HG03060 (cell line): ENCODE results near the gene NCOA3.
"Not testable (repeated sequence)": the region's sequence is repeated elsewhere in the genome, so short reads cannot be mapped to it uniquely, and the experiment has no call there.

Experiments used
- ATAC-seq: cut with Tn5 transposase; IDR thresholded peaks from one replicate; pipeline ENCODE4 v1.9.1; 2021; ENCODE audit warnings: low read depth, moderate number of reproducible peaks; ENCODE audit not compliant: unreplicated experiment

NCOA3 gene

DNA sequence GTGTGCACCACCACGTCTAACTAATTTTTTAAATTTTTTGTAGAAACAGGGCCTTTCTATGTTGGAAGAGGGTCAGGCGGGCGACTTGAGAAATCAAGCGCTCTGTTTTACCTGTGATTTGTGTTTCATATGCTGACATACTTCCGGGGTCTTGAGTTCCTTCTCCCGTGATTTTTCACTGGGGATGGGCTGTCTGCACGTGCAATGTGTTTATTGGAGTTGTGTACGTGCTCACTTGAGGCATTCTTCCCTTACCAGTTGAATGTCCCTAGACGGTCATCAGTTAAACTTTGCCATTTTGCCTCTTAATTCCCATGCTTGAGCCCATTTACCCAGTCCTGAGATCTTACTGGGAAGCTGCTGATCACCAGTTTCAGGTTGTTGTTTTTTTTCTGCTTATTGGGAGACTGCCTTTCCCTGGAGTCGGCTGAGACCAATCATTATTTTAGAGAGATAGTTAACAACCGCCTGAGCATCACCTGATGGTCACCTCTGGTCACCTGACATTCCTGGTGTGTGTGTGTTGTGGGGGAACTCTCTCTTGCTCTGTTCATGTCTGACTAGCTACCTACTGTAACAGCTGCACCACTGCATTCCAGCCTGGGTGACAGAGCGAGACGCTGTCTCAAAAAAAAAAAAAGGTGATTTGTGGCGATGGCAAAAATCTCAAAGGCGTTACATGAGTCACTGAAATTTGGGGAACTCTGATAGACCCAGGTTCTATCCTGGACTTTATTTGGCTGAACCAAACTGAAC is 34.8 kb upstream of the NCOA3 start:
- no peak for ATAC-seq

DNA sequence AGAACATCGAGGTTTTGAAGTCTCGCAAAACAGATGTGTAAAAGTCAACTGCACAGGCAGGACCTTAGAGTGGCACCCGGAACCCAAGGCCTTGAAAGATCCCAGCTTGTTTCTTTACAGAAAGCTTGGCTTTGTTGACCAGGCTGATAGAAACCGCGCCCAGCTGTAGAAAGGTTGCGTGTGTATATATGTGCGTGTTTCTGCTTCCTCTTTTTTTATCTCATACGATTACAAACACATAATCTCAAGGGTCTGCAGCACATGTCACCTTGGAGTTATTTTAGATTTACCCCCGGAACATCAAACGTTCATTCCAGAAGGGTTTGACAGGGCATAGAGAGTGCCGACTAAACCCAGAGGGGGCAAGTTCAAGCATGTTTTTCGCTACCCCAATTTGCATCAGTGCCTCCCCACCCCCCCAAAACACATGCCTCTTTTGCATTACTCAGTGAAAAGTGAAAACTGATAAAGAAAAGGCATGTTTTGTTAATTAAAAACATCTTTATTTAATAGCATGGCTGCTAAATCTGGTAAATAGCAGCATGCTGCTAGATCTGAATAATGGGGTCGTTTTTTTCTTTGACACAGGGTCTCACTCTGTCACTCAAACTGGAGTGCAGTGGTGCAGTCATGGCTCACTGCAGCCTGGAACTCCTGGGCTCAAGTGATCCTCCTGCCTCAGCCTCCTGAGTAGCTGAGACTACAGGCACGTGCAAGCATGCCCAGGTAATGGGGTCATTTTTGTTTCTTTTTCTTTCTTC is 33.2 kb upstream of the NCOA3 start:
- no peak for ATAC-seq

DNA sequence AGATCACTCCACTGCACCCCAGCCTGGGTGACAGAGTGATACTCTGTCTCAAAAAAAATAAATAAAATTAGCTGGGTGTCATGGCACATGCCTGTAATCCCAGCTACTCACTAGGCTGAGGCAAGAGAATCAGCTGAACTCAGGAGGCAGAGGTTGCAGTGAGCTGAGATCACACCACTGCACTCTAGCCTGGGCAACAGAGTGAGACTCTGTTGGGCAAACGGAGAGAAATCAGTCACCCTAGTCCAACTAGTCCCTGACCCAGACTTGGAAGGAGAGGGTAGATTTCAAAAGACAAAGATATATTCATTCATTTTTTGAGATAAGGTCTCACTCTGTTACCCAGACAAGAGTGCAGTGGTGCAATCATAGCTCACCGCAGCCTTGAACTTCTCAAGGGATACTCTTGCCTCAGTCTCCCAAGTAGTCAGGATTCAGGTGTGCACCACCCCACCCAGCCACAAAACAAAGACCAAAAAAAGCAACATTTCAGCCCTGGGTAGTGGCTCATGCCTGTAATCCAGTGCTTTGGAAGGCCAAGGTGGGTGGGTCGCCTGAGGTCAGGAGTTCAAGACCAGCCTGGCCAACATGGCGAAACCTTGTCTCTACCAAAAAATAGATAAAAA is 26.2 kb upstream of the NCOA3 start:
- no peak for ATAC-seq

DNA sequence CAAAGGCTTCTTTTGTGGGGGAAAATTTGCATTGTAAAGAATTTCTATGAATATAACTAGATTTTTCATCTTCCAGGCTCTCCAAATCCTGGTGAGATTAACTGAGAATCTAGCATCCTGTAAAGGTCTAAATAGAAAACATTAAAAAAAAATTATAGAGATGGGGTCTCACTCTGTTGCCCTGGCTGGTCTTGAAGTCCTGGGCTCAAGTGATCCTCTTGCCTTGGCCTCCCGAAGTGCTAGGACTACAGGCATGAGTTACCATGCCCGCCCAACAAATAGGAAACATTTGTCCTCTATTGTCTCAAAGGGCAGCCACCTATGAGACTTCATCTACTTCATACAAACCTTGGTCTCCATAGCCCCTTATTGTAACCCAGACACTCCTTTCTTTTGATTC is 25.2 kb upstream of the NCOA3 start:
- ATAC-seq: no peak

DNA sequence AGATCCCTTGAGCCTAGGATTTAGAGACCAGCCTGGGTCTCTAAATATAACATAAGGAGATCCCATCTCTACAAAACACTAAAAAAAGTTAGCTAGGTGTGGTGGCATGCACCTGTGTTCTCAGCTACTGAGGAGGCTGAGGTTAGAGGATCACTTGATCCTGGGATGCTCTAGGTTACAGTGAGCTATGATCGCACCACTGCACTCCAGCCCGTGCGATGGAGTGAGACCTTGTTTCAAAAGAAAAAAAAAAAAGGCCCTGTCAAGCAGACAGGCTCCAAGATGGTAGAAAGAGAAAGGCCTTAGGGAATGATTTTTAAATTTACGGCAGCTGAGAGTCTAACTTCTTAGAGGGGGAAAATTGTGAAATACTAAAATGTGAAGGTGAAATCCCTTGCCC is 22.6 kb upstream of the NCOA3 start:
- no peak for ATAC-seq

DNA sequence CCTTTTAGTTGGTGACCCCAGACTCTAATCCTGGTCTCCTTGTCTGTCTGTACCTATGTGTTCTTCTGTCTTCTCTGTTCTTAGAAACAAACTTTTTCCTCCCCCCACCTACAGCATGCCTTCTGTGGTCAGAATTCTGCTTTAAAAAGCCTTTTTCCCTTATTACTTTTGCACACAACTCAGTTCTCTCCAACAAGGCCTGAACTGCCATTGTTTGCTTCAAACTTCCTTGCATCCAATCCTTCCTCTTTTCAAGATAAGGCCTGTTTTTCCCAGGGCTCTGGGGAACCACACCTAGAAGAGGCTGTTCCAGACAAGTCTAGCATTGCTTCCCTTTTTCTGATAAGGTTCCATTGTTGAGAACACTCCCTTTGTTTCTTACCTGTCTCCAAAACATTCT is 22.2 kb upstream of the NCOA3 start:
- ATAC-seq: no peak

DNA sequence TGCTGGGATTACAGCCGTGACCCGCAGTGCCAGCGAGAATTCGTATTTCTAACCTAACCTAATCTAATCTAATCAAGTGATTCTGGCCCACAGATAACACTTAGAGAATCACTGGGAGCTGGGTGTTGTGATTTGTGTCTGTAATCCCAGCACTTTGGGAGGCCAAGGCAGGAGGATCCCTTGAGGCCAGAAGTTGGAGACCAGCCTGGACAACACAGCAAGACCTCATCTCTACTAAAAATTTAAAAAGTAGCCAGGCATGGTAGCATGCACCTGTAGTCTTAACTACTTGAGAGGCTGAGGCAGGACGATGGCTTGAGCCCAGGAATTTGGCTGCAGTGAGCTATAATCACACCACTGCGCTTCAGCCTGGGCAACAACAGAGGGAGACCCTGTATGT is 21.4 kb upstream of the NCOA3 start:
- ATAC-seq: no peak

DNA sequence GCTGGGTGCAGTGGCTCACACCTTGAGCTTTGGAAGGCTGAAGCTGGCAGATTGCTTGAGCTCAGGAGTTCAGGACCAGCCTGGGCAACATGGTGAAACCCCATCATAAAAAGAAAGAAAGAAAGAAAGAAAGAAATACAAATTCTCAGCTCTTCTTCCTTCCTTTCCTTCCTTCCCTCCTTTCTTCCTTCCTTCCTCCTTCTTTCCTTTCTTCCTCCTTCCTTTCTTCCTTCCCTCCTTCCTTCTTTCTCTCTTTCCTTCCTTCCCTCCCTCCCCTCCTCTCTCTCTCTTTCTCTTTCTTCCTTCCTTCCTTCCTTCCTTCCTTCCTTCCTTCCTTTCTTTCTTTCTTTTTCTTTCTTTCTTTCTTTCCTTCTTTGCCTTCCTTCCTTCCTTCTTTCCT is 21.0 kb upstream of the NCOA3 start:
- ATAC-seq: no peak

DNA sequence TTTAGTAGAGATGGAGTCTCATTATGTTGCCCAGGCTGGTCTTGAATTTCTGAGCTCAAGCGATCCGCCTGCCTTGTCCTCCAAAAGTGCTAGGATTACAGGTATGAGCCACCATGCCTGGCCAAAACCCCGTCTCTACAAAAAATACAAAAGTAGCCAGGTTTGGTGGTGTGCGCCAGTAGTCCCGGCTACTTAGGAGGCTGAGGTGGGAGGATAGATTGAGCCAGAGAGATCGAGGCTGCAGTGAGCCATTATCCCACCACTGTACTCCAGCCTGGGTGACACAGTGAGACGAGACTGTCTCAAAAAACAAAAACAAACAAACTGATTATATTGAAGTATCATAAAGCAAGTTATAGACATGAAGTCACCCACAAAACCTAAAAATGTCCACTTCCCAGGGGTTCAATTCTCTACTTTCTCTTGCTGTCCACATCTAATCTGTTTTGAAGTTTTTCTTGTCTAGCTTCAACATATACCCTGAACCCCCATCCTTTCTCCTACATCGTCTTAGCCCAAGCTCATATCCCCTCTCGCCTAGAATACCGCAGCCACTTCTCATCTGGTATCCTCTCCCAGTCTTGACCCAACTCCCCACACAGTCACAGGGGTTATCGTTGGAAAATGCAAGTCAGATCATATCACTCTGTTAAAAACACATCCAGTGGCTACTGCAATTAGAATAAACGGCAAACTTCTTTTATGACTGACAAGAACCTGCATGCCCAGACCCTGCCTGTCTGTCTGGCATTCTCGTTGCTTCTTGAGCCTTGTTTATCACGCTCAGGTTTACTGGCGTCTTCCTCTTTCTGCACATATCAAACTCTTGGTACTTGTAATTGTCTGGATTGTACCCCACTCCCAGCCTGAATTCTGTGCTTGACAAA is 20.1 kb upstream of the NCOA3 start:
- no peak for ATAC-seq

DNA sequence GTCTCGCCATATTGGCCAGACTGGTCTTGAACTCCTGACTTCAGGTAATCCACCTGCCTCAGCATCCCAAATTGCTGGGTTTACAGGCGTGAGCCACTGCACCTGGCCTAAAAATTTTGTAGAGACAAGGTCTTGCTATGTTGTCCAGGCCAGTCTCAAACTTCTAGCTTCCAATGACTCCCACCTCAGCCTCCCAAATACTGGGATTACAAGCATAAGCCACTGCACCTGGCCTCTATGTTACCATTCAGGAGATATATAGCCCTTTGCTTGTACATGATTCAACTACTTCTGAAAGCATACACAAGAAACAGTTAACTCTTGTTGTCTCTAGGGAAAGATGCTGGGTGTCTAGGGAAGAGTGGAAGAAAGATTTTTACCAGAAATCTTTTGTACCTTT is 19.0 kb upstream of the NCOA3 start:
- no peak for ATAC-seq

DNA sequence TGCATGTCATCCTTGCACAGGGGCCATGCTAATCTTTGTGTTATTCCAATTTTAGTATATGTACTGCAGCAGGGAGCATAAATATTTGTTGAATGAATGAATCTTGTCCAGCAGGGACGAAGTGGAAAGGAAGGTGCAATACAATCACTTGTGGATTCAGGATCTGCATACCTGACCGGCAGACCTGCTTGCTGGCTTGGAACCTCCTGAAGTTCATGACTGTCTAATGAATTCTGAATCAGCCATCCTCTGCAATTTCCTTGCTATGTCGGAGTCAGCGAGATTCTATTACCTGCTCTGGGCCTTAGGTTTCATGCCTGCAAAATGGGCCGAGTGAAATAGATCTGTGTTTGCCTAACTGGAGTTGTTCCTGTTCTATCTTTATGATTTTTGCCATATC is 17.4 kb upstream of the NCOA3 start:
- ATAC-seq: no peak

DNA sequence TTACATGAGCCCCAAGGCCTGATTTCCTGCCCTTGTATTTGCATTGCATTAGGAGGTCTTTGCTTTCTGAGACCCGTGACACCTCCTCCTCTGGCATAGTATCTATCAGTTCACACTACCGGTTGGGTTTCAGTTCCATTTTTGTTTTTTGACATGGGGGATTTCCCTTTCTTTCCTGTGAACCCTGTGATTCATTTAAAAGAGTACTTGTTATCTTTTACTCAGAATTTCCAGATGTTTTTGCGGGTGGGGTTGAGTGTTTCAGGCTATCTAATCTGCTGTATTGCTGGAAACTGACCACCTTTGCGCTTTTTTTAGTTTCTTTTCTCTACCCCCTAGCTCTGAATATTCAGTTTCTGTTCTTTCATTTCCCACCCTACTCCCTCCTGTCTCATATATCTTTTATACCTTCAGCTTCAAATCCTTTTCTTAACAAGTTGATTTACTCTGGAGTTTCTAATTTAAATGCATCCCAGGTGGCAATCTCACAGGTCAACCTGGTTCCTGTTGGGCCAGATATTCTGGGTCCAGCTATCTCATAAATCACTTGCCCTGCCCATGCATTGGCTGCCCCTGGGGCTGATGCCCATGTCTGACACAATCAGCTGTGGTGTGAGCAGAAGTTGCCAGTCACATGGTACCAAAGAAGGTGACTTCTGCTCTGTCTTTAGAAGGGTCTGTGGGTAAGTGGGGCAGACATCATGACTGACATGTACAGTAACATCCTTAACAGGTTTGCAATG is 14.3 kb upstream of the NCOA3 start:
- ATAC-seq: peak; percentile 48

DNA sequence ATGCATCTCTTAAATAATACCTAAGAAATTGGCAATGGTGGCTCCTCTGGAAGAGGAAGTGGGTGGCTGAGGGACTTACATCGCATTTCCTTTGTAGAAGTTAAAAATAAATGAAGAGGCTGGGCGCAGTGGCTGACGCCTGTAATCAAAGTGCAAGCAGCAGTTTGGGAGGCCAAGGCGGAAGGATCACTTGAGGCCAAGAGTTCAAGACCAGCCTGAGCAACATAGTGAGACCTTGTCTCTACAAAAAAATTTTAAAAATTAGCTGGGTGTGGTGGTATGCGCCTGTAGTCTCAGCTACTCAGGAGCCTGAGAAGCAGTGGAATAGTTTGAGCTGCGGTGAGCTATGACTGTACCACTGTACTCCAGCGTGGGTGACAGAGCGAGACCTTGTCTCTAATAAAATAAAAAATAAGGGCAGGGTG is 12.2 kb upstream of the NCOA3 start:
- no peak for ATAC-seq

DNA sequence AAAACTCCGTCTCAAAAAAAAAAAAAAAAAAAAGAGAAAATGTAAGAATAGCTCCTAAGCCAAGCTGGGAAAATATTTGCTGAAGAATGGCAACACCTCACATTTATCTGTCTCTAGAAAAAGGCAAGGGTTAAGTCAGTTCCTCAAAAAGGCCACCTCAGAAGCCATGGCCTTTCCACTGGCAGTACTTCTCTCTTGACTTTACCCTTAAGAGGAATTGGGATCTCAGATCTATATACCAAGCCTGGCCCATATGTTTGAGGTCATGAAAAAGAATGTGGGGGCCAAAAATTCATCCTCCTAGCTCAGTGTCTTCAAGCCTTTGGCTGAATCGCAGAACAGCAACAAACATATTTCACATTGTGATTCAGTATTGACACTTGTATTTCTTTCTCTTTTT is 10.9 kb upstream of the NCOA3 start:
- no peak for ATAC-seq

DNA sequence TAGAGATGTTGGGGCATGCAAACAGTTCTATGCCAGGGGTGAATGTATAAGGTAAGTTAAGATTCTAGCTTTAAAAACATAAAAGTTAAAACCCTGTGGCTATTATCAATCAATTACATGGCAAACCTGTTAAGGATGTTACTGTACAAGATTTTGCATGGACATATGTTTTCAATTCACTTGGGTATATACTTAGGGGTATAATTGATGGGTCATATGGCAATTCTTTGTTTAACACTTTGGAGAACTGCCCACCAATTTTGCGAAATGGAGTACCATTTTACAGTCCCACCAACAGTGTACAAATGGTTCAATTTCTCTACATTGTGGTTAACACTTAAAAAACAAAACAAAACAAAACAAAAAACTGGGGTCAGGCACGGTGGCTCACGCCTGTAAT is 9.4 kb upstream of the NCOA3 start:
- ATAC-seq: no peak

DNA sequence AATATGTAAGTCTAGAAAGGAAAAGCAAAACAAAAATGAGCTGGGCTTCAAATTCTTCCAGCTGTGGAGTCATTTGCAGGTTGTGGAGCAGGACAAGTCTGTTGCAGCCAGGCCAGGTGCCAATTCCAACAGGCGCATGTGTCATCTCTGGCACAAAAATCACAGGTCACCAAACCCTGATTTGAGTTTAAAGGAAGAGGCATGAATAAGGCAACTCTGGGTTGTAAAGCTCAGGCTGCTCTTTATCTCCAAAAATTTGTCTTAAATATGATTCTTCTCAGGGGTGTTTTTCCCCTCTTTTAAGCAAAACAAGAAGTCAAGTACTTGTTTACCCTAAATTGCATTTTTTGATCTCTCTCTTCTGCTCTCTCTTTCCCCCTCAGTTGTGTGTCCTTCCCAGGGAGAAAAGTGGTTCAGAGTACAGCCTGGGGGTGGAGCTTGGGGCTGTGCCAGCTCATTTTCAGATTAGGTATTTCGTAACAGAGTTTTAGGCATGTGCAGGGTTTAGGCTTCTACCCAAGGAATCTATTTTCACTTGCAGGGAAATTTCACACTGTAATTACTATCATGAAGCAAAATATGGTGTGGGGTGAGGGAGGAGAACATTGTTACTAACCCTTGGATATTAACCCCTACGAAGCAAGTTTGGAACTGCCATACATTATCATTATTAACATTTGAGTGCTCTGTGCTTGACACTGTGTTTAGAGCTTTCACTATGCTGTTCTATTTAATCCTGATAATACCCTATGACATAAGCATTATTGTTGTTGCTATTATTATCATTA is 8.3 kb upstream of the NCOA3 start:
- no peak for ATAC-seq

DNA sequence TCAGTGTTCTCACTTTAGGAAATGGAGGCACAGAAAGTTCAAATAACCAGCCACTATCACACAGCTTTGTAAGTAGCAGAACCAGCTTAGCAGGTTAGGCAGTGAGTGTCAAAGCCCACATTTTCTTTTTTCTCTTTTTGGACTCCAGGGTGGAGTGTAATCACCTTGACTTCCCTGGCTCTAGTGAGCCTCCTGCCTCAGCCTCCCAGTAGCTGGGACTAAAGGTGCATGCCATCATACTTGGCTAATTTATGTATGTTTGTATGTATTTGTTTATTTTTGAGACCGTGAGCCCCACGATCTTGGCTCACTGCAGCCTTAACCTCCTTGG is 7.8 kb upstream of the NCOA3 start:
- ATAC-seq: no peak

DNA sequence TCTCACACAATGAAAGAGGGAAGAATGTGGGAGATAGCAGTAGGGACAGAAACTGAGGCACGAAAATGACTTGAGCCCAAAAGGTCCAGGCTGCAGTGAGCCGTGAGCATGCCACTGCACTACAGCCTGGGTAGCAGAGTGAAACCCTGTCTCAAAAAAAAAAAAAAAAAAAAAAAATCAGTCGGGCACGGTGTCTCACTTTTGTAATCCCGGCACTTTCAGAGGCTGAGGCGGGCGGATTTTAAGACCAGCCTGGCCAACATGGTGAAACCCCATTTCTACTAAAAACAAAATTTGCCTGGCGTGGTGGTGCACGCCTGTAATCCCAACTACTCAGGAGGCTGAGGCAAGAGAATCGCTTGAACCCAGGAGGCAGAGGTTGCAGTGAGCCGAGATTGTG is 7.1 kb upstream of the NCOA3 start:
- ATAC-seq: not testable (repeated sequence)

DNA sequence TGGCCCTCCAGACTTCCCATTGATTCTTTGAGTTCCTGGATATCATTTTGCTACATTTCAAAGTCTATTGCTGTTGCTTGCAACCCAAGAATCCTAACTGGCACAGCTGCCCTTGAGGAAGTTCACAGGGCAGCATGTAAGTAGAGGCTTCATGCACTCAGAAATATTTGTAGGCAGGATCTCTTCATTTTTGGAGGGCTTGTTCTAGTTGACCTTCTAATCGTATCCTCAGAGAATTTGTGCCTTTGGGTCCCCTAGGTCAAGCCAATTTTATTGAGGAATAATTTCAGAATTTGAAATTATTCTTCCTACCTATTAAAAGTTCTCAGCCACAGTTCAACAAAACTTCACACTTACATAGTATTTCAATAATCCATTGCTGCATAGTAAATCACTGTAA is 5.6 kb upstream of the NCOA3 start:
- no peak for ATAC-seq
